ENCODE data around the gene SLC16A3. TPM values are rescaled to one million over a fixed set of nuclear protein-coding genes. Genes with fewer than 3 reads are reported as not detected.

SLC16A3 gene
- total and polyA plus RNA-seq, 2 of the 8 experiments (the other 6 are each of a cell fraction or from before 2014, with no cell fraction given), result 3.8 to 8.7 TPM

DNA sequence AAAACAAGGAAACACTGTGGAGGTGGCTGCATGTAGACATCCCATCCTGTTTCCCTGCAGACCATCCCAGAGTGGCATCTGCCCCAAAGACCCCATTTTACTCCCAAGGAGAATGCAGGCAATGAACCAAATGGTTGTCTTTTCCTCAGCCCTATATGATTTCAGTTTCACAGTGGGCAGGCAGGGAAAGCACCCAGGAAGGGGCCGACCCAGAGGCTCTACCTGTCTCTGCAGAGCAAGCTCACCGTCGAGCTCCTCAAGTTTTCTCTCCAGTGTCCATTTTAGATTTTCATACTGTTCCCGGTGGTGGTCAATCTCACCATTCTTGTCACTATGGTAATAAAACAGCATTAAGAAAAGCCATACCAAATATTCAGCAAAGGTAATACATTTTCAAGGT, 30.8 kb upstream of the SLC16A3 start:
- Histone ChIP-seq H3K9ac (replicated peaks in 1 of 4; ENCODE audit: extremely low read depth in 1 of 4, low read depth in 3 of 4, low read length in 3 of 4) (no peak overlapping the region), H2BK120ac (replicated peaks; ENCODE audit: low read depth, low read length) (no peak overlapping the region), H3K4me2 (ENCODE audit: insufficient read depth in 1 of 2, low read depth in 2 of 2, low read length in 2 of 2) (no peak overlapping the region), H2BK20ac (ENCODE audit: low read length) (no peak overlapping the region), H4K91ac (replicated peaks; ENCODE audit: insufficient read length, low read length) (no peak overlapping the region), H3K56ac (replicated peaks; ENCODE audit: insufficient read length, low read depth, low read length) (no peak overlapping the region), H2AK5ac (ENCODE audit: low read depth, low read length) (no peak overlapping the region), H3K27me3 (replicated peaks in 1 of 4; ENCODE audit: control insufficient read depth in 3 of 4, extremely low read depth in 1 of 4, insufficient read depth in 3 of 4, low read length in 3 of 4) (no peaks in the 10 kb centered on the region), H3K4ac (replicated peaks; ENCODE audit: insufficient read length, low read depth, low read length) (no peak overlapping the region), H3K4me3 (ENCODE audit: extremely low read depth in 1 of 4, insufficient read depth in 2 of 4, low read depth in 3 of 4, low read length in 4 of 4) (no peak overlapping the region), H3K14ac (ENCODE audit: insufficient read length) (no peak overlapping the region), H3K4me1 (replicated peaks in 1 of 4; ENCODE audit: control insufficient read depth in 3 of 4, insufficient read depth in 4 of 4, low read length in 3 of 4) (no peaks in the 10 kb centered on the region), H4K20me1 (replicated peaks in 1 of 2; ENCODE audit: control insufficient read depth in 1 of 2, insufficient read depth in 2 of 2, low read length in 2 of 2) (peaks cover 4 to 7% of the 10 kb centered on the region in 2 experiments), H2BK15ac (ENCODE audit: low read length) (no peak overlapping the region), H3K36me3 (ENCODE audit: control insufficient read depth in 2 of 4, insufficient read depth in 4 of 4, low read length in 3 of 4) (peaks cover 2 to 5% (median 4%) of the 10 kb centered on the region in 4 experiments; a peak in 3 of 8 replicates), H3K18ac (ENCODE audit: extremely low read depth, low read length) (no peak overlapping the region), H2BK5ac (ENCODE audit: low read depth, low read length) (no peak overlapping the region), H2BK12ac (ENCODE audit: low read depth, low read length) (no peak overlapping the region), H3K9me3 (ENCODE audit: insufficient read depth in 2 of 2, low read depth in 1 of 2, low read length in 1 of 2) (no peaks in the 10 kb centered on the region), H3K23ac (ENCODE audit: insufficient read length) (no peak overlapping the region), H2AFZ (ENCODE audit: low read length) (no peak overlapping the region), H3K27ac (ENCODE audit: low read depth, low read length) (no peak overlapping the region), H3K79me2 (ENCODE audit: control insufficient read depth in 1 of 2, insufficient read depth in 2 of 2, low read length in 2 of 2) (no peaks in the 10 kb centered on the region), H4K5ac (ENCODE audit: insufficient read length, low read depth, low read length) (no peak overlapping the region), H3K79me1 (ENCODE audit: low read depth, low read length) (no peaks in the 10 kb centered on the region; the same call in 1 of the 2 replicates), H3K23me2 (ENCODE audit: low read depth, low read length) (no peaks in the 10 kb centered on the region), H4K8ac (ENCODE audit: extremely low read depth, insufficient read depth, low read length) (no peak overlapping the region)
- no peak for TF ChIP-seq HDAC2 (IDR thresholded peaks at IDR 0.05; ENCODE audit: borderline replicate concordance in 1 of 2, low read depth in 2 of 2, low read length in 2 of 2)
- TF ChIP-seq RFX5 (IDR thresholded peaks at IDR 0.05; ENCODE audit: borderline replicate concordance, low read depth, low read length), result no peak
- TF ChIP-seq SIX5 (IDR thresholded peaks at IDR 0.05; ENCODE audit: low read depth, low read length), result no peak
- TF ChIP-seq SP4 (IDR thresholded peaks at IDR 0.05; ENCODE audit: low read length), result no peak
- no peak for TF ChIP-seq EZH2 (IDR thresholded peaks at IDR 0.05; ENCODE audit: low read depth, low read length, severe bottlenecking)
- TF ChIP-seq FOSL1 (IDR thresholded peaks at IDR 0.05; ENCODE audit: insufficient read depth, low read depth, low read length), result no peak
- no peak for TF ChIP-seq CREB1 (IDR thresholded peaks at IDR 0.05)
- TF ChIP-seq POU5F1 (IDR thresholded peaks at IDR 0.05; ENCODE audit: low read depth, low read length), result no peak
- TF ChIP-seq, protein P1, sequence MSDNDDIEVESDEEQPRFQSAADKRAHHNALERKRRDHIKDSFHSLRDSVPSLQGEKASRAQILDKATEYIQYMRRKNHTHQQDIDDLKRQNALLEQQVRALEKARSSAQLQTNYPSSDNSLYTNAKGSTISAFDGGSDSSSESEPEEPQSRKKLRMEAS (IDR thresholded peaks at IDR 0.05), result no peak
- TF ChIP-seq NRF1 (IDR thresholded peaks at IDR 0.05; ENCODE audit: low read depth, low read length), result no peak
- TF ChIP-seq, protein P2, sequence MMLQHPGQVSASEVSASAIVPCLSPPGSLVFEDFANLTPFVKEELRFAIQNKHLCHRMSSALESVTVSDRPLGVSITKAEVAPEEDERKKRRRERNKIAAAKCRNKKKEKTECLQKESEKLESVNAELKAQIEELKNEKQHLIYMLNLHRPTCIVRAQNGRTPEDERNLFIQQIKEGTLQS (IDR thresholded peaks at IDR 0.05; ENCODE audit: insufficient read depth, low read depth, low read length), result no peak
- no peak for TF ChIP-seq ZNF274 (IDR thresholded peaks at IDR 0.05; ENCODE audit: borderline replicate concordance, extremely low read depth, low read length)
- no peak for TF ChIP-seq BCL11A (IDR thresholded peaks at IDR 0.05; ENCODE audit: low read depth in 2 of 2, low read length in 2 of 2)
- FAIRE-seq, result no peak
- ChIA-PET POLR2A (ENCODE audit: partially characterized antibody) (no interaction called here), CTCF (ENCODE audit: partially characterized antibody) (interaction anchor here (1.4 kb wide), 1 partner anchor 9 kb away, joined by 3 read pairs; no protein-coding TSS in a partner anchor)
- DNase-seq (ENCODE audit: low read depth in 1 of 2, low spot score in 2 of 2), result no peak
- 84% methylated on average over 4 of the region's 4 CpGs; no CpG with 5 or more reads in 1 of the 2 experiments for whole genome bisulfite sequencing, 2 experiments (ENCODE audit: extremely low coverage in 1 of 2, insufficient coverage in 1 of 2, insufficient read length in 1 of 2, insufficient replicate concordance in 2 of 2, low coverage in 1 of 2, low lambda C conversion rate in 2 of 2, missing lambda C conversion rate in 1 of 2)

Measured in H1 (cell line).